Natural killer cell (primary cell): ENCODE measurements around the gene TAS2R5. TPM values are rescaled to one million over a fixed set of nuclear protein-coding genes. Genes with fewer than 3 reads are reported as not detected.
"Not testable (repeated sequence)": the region's sequence is repeated elsewhere in the genome, so short reads cannot be mapped to it uniquely, and the experiment has no call there.

Source experiments
- ATAC-seq, 3 donors: fragments of 150-1000 bp in 2 of 3; fragments of 200-7000 bp in 1 of 3; cut with Tn5 transposase; 1 replicate in 1 of 3; 2 replicates in 2 of 3; pipeline ENCODE4 v1.10.0; 2021; ENCODE audit warnings: mild to moderate bottlenecking in 2 of 3, moderate library complexity in 2 of 3
- DNase-seq, 2 donors: peaks; one replicate each; pipeline versions ENCODE4 v3.0.0 to v3.0.0-alpha.2; 2013 to 2021; ENCODE audit warnings: mixed read lengths in 1 of 2
- H3K27ac ChIP-seq: one replicate; pipeline ENCODE4 v1.5.1; 2013; ENCODE audit warnings: mild to moderate bottlenecking, low read length
- H3K27me3 ChIP-seq: one replicate; pipeline ENCODE4 v1.6.1; 2013; ENCODE audit warnings: low read length; ENCODE audit not compliant: control insufficient read depth, insufficient read depth
- H3K36me3 ChIP-seq: one replicate; pipeline ENCODE4 v1.6.1; 2013; ENCODE audit warnings: low read length; ENCODE audit not compliant: control insufficient read depth, insufficient read depth
- H3K4me1 ChIP-seq: one replicate; pipeline ENCODE4 v1.6.1; 2013; ENCODE audit warnings: low read length; ENCODE audit not compliant: control insufficient read depth, insufficient read depth
- H3K4me3 ChIP-seq: one replicate; pipeline ENCODE4 v1.5.1; 2013; ENCODE audit warnings: low read length
- H3K9me3 ChIP-seq: one replicate; pipeline ENCODE4 v1.6.1; 2013; ENCODE audit warnings: low read length; ENCODE audit not compliant: control insufficient read depth, insufficient read depth
- H3K27ac Mint-ChIP-seq, 2 donors: one replicate each; pipeline ENCODE4 v1.8.0; 2022; ENCODE audit warnings: mild to moderate bottlenecking in 2 of 2, mixed read lengths in 2 of 2, moderate library complexity in 1 of 2
- H3K27me3 Mint-ChIP-seq, 2 donors: one replicate each; pipeline ENCODE4 v1.8.0; 2022; ENCODE audit warnings: low read depth in 2 of 2, mixed read lengths in 2 of 2
- H3K36me3 Mint-ChIP-seq: one replicate; pipeline ENCODE4 v1.8.0; 2022; ENCODE audit warnings: mixed read lengths
- H3K4me1 Mint-ChIP-seq, 2 donors: one replicate each; pipeline ENCODE4 v1.8.0; 2022; ENCODE audit warnings: mixed read lengths in 2 of 2
- H3K4me3 Mint-ChIP-seq: one replicate; pipeline ENCODE4 v1.8.0; 2022; ENCODE audit warnings: mild to moderate bottlenecking, moderate library complexity, mixed read lengths
- H3K9me3 Mint-ChIP-seq, 2 donors: one replicate each; pipeline ENCODE4 v1.8.0; 2022; ENCODE audit warnings: mixed read lengths in 2 of 2
- CTCF ChIP-seq: fragments of 200-600 bp; IDR thresholded peaks from one replicate; pipeline ENCODE4 v1.8.0; 2022; ENCODE audit warnings: antibody characterized with exemption
- WGBS: methylation state at CpG from one replicate; pipeline ENCODE4 v1.1.7; 2013; ENCODE audit warnings: missing lambda C conversion rate; ENCODE audit not compliant: insufficient coverage; 5-methylcytosine and 5-hydroxymethylcytosine counted together
- intact Hi-C: fragments of 100-400 bp; cut with micrococcal nuclease; formaldehyde crosslinking; loops from one replicate; pipeline ENCODE4 v1.14.2; 2022
- total RNA-seq, 4 donors: library from RNA; stranded (reverse); fragments of 120-200 nt in 1 of 4; gene quantifications; one replicate each; pipeline versions ENCODE4 v1.2.3 to v1.2.4, GENCODE V29; 2013 to 2022

The TAS2R5 gene
- total RNA-seq, 3 donors from 2014 or later (not counting 1 experiment from before 2014, with no cell fraction given), result 0.75 to 1.9 (median 1.3) TPM

GRCh38 chr7:141792526-141792925 is 2.5 kb downstream of the TAS2R5 start:
- TF ChIP-seq CTCF, result no peak
- intact Hi-C loops, result no loop called here
- Histone ChIP-seq H3K27ac (no peak overlapping the region), H3K4me1 (no peaks in the 10 kb centered on the region), H3K36me3 (no peaks in the 10 kb centered on the region), H3K9me3 (no peaks in the 10 kb centered on the region), H3K27me3 (no peaks in the 10 kb centered on the region), H3K4me3 (no peak overlapping the region)
- no peaks in the 10 kb centered on the region for H3K27me3 Mint-ChIP-seq
- H3K4me1 Mint-ChIP-seq, result no peaks in the 10 kb centered on the region
- 96% methylated on average over 2 of the region's 2 CpGs for WGBS
- ATAC-seq (no peak), DNase-seq (no peak)
- no peak overlapping the region for H3K4me3 Mint-ChIP-seq
- no peaks in the 10 kb centered on the region for H3K36me3 Mint-ChIP-seq
- H3K27ac Mint-ChIP-seq, result no peak overlapping the region
- H3K9me3 Mint-ChIP-seq, result no peaks in the 10 kb centered on the region

GRCh38 chr7:141820067-141820466 is 30.1 kb downstream of the TAS2R5 start:
- Mint-ChIP-seq H3K4me1 (no peaks in the 10 kb centered on the region), H3K36me3 (peaks cover 39% of the 10 kb centered on the region), H3K27ac (no peak overlapping the region), H3K27me3 (no peaks in the 10 kb centered on the region), H3K9me3 (peaks cover 16 to 27% of the 10 kb centered on the region in 2 donors), H3K4me3 (no peak overlapping the region)
- no peaks in the 10 kb centered on the region for H3K36me3 ChIP-seq
- no CpG with 5 or more reads among the region's 1 CpG for WGBS
- H3K4me1 ChIP-seq, result no peaks in the 10 kb centered on the region
- DNase-seq (no peak), ATAC-seq (no peak)
- H3K4me3 ChIP-seq, result no peak overlapping the region
- H3K27ac ChIP-seq, result no peak overlapping the region
- intact Hi-C loops, result no loop called here
- peaks cover 6% of the 10 kb centered on the region for H3K9me3 ChIP-seq
- H3K27me3 ChIP-seq, result no peaks in the 10 kb centered on the region
- TF ChIP-seq CTCF, result no peak

- H3K36me3 ChIP-seq, H3K4me3 ChIP-seq, ATAC-seq, H3K27ac Mint-ChIP-seq, H3K27ac ChIP-seq, intact Hi-C loops, H3K27me3 ChIP-seq, H3K27me3 Mint-ChIP-seq, H3K9me3 ChIP-seq, H3K4me3 Mint-ChIP-seq, DNase-seq, H3K4me1 Mint-ChIP-seq, H3K4me1 ChIP-seq: not testable (repeated sequence)
- H3K36me3 Mint-ChIP-seq, result peaks cover 39% of the 10 kb centered on the region
- peaks cover 16 to 27% of the 10 kb centered on the region in 2 donors for H3K9me3 Mint-ChIP-seq
These were observed 32.4 kb downstream of the TAS2R5 start for GRCh38 chr7:141822432-141822831.

- no peaks in the 10 kb centered on the region for H3K36me3 ChIP-seq
- Mint-ChIP-seq H3K27me3 (peaks cover 0 to 7% of the 10 kb centered on the region in 2 donors), H3K27ac (no peak overlapping the region), H3K4me3 (no peak overlapping the region), H3K36me3 (no peaks in the 10 kb centered on the region), H3K4me1 (no peaks in the 10 kb centered on the region), H3K9me3 (no peaks in the 10 kb centered on the region)
- TF ChIP-seq CTCF, result no peak
- H3K4me1 ChIP-seq, result no peaks in the 10 kb centered on the region
- ATAC-seq (no peak), DNase-seq (no peak)
- H3K9me3 ChIP-seq, result no peaks in the 10 kb centered on the region
- H3K4me3 ChIP-seq, result no peak overlapping the region
- intact Hi-C loops, result no loop called here
- no peaks in the 10 kb centered on the region for H3K27me3 ChIP-seq
- 94% methylated on average over 4 of the region's 5 CpGs for WGBS
- H3K27ac ChIP-seq, result no peak overlapping the region
These were observed 47.7 kb downstream of the TAS2R5 start for GRCh38 chr7:141837683-141838082.
